Loucy (cell line): Measurements from ENCODE around the gene LRRC41.

ENCODE experiments used
- EZH2phosphoT487 ChIP-seq: fragments of 200-600 bp; IDR thresholded peaks from 2 replicates; pipeline ENCODE4 v1.6.1; 2018; ENCODE audit warnings: antibody characterized with exemption, mild to moderate bottlenecking, moderate library complexity, borderline replicate concordance
- TF ChIP-seq, protein P1 (sequence below): fragments of 200-600 bp; sonication (generic); conservative IDR thresholded peaks from 2 replicates; pipeline ENCODE4 v1.5.1; 2014; ENCODE audit warnings: mild to moderate bottlenecking, antibody characterized with exemption, low read length

DNA sequence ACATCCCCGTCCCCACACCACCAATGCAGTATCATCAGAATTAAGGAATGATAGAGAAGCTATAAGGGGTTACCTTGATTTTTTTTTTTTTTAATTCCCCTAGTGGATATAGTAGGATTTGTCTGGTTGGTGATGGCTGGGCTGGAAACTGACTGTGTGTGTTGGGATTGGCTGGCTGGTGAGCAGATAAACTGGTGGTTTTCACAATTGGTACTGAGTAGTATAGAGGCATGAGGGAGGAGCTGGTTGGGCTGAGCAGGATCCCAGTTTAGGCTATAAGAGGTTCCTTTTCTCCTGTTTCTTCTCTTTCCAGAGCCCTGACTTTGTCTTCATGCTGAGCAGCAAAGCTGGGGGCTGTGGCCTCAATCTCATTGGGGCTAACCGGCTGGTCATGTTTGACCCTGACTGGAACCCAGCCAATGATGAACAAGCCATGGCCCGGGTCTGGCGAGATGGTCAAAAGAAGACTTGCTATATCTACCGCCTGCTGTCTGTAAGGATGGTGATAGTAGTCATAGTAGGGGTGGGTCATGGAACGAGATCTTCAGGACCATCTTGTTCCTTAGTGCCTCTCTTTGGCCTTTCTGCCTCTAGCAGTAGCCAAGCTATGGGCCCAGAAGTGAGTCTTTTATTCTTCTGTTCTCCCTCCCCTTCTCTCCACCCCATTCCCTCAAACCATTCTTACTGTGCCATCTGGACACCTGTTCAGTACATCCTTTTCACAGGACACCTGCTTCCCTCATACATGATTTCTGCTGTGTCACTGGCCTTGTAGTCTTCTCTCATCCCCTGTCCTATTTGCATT, 29.0 kb downstream of the LRRC41 start:
- TF ChIP-seq, protein P1, sequence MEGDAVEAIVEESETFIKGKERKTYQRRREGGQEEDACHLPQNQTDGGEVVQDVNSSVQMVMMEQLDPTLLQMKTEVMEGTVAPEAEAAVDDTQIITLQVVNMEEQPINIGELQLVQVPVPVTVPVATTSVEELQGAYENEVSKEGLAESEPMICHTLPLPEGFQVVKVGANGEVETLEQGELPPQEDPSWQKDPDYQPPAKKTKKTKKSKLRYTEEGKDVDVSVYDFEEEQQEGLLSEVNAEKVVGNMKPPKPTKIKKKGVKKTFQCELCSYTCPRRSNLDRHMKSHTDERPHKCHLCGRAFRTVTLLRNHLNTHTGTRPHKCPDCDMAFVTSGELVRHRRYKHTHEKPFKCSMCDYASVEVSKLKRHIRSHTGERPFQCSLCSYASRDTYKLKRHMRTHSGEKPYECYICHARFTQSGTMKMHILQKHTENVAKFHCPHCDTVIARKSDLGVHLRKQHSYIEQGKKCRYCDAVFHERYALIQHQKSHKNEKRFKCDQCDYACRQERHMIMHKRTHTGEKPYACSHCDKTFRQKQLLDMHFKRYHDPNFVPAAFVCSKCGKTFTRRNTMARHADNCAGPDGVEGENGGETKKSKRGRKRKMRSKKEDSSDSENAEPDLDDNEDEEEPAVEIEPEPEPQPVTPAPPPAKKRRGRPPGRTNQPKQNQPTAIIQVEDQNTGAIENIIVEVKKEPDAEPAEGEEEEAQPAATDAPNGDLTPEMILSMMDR: no peak
- no peak for TF ChIP-seq EZH2phosphoT487
